WTC11 (cell line): ENCODE measurements around the gene TAF5L. TPM values are rescaled to one million over a fixed set of nuclear protein-coding genes. Genes with fewer than 3 reads are reported as not detected.
"Not testable (repeated sequence)": the region's sequence is repeated elsewhere in the genome, so short reads cannot be mapped to it uniquely, and the experiment has no call there.

Experiments
- ATAC-seq: fragments of 200-7000 bp; cut with Tn5 transposase; 2 replicates; pipeline ENCODE4 v1.10.0; 2021; ENCODE audit warnings: mild to moderate bottlenecking, moderate library complexity
- CTCF ChIA-PET: fragments of 300-600 bp; sonication (Branson Sonifier 250); formaldehyde crosslinking; loops from one replicate; lab custom pipeline; 2021; ENCODE audit warnings: antibody characterized with exemption; lab: Charles Lee
- POLR2A ChIA-PET: fragments of 350-600 bp; sonication (Branson Sonifier 250); formaldehyde crosslinking; loops from one replicate; lab custom pipeline; 2021; ENCODE audit warnings: antibody characterized with exemption; lab: Charles Lee
- DNase-seq: peaks from one replicate; pipeline ENCODE4 v3.0.0; 2021; ENCODE audit warnings: low spot score
- H3K27ac Mint-ChIP-seq: 2 replicates; pipeline ENCODE4 v1.8.0; 2021; ENCODE audit warnings: mixed read lengths
- H3K27me3 Mint-ChIP-seq: 2 replicates; pipeline ENCODE4 v1.8.0; 2021; ENCODE audit warnings: low read depth, mild to moderate bottlenecking, moderate library complexity, mixed read lengths
- H3K36me3 Mint-ChIP-seq: 2 replicates; pipeline ENCODE4 v1.8.0; 2021; ENCODE audit warnings: mixed read lengths
- H3K4me1 Mint-ChIP-seq: 2 replicates; pipeline ENCODE4 v1.8.0; 2022; ENCODE audit warnings: mixed read lengths
- H3K4me3 Mint-ChIP-seq: 2 replicates; pipeline ENCODE4 v1.8.0; 2021; ENCODE audit warnings: mild to moderate bottlenecking, moderate library complexity, mixed read lengths
- H3K9me3 Mint-ChIP-seq: 2 replicates; pipeline ENCODE4 v1.8.0; 2021; ENCODE audit warnings: mixed read lengths
- CREB1 ChIP-seq: sonication (generic); formaldehyde crosslinking; IDR thresholded peaks from 2 replicates; pipeline ENCODE4 v1.8.0; 2023; ENCODE audit warnings: mild to moderate bottlenecking, missing genetic modification reagents
- E2F1 ChIP-seq: sonication (generic); formaldehyde crosslinking; IDR thresholded peaks from 2 replicates; pipeline ENCODE4 v1.8.0; 2022; ENCODE audit warnings: mild to moderate bottlenecking, missing genetic modification reagents
- ERG ChIP-seq: fragments of 250-450 bp; sonication (Bioruptor Pico); IDR thresholded peaks from 2 replicates; pipeline ENCODE4 v1.8.0; 2021; ENCODE audit warnings: mild to moderate bottlenecking
- FOXK1 ChIP-seq: sonication (generic); formaldehyde crosslinking; IDR thresholded peaks from 2 replicates; pipeline ENCODE4 v1.8.0; 2022; ENCODE audit warnings: mild to moderate bottlenecking, moderate library complexity, missing genetic modification reagents
- MYBL2 ChIP-seq: sonication (generic); formaldehyde crosslinking; IDR thresholded peaks from 2 replicates; pipeline ENCODE4 v1.8.1; 2023; ENCODE audit warnings: mild to moderate bottlenecking, moderate library complexity, missing genetic modification reagents
- TEAD1 ChIP-seq: sonication (generic); formaldehyde crosslinking; IDR thresholded peaks from 2 replicates; pipeline ENCODE4 v1.8.0; 2022; ENCODE audit warnings: mild to moderate bottlenecking, missing genetic modification reagents
- USF2 ChIP-seq: sonication (generic); formaldehyde crosslinking; IDR thresholded peaks from 2 replicates; pipeline ENCODE4 v1.8.1; 2023; ENCODE audit warnings: mild to moderate bottlenecking, missing genetic modification reagents, moderate library complexity
- ZNF121 ChIP-seq: sonication (generic); formaldehyde crosslinking; IDR thresholded peaks from 2 replicates; pipeline ENCODE4 v1.8.0; 2023; ENCODE audit warnings: missing genetic modification reagents
- ZNF281 ChIP-seq: sonication (generic); formaldehyde crosslinking; IDR thresholded peaks from 2 replicates; pipeline ENCODE4 v1.8.0; 2023; ENCODE audit warnings: mild to moderate bottlenecking, missing genetic modification reagents
- ZNF671 ChIP-seq: fragments of 250-450 bp; sonication (Bioruptor Pico); IDR thresholded peaks from 2 replicates; pipeline ENCODE4 v1.8.0; 2021; ENCODE audit warnings: mild to moderate bottlenecking
- total RNA-seq: library from RNA; stranded (reverse); gene quantifications from 3 replicates; pipeline ENCODE4 v1.2.3, GENCODE V29; 2021
- TF ChIP-seq, protein P1 (sequence below): sonication (generic); formaldehyde crosslinking; conservative IDR thresholded peaks from 2 replicates; pipeline ENCODE4 v1.8.1; 2023; ENCODE audit warnings: mild to moderate bottlenecking, low read depth, missing genetic modification reagents, moderate library complexity
- TF ChIP-seq, protein P2 (sequence below): sonication (generic); formaldehyde crosslinking; IDR thresholded peaks from 2 replicates; pipeline ENCODE4 v1.8.1; 2022; ENCODE audit warnings: mild to moderate bottlenecking, moderate library complexity, missing genetic modification reagents

TAF5L gene
- total RNA-seq, 1 experiment from 2014 or later = 23.8 TPM

DNA sequence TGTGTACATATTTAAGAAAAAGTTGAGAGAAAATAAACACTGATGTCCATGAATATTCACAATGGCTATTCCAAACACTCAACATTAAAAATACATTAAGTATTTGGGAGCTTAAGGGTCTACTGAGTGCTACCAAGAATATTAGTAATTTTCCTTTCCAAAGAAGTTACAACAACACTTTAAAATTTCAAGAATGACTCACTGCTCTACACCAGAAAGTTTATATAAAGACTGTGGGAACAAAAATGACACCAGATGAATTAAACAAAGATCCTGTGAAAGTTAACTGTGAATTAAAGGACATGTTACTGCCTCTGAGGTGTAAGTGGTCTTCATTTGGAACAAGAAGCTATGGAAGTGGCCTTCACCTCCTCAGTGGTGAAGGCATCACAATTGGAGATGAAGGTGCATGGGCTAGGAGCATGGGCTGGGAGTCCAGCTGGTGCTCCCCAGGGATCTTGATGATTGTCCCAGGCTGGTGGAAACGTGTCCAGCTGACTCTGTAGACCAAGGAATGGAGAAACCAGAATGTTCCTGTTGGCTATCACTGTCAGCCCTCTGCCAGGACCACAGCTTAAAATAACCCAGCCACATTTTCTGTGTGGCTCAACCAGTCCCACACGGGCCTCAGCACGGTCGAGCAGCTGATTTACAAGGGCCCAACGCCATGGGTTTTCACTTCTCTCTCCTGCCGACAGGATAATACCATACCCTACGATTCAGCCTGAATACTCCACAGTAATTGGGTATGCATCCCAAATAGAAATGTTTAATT, 28.8 kb downstream of the TAF5L start:
- Mint-ChIP-seq H3K27me3 (no peaks in the 10 kb centered on the region), H3K27ac (no peak overlapping the region), H3K9me3 (no peaks in the 10 kb centered on the region), H3K36me3 (peaks cover 31% of the 10 kb centered on the region), H3K4me1 (peaks cover 11% of the 10 kb centered on the region), H3K4me3 (no peak overlapping the region)
- DNase-seq (no peak), ATAC-seq (no peak)
- ChIA-PET POLR2A (no interaction called here), CTCF (no interaction called here)
- no peak for TF ChIP-seq FOXK1
- TF ChIP-seq, protein P1, sequence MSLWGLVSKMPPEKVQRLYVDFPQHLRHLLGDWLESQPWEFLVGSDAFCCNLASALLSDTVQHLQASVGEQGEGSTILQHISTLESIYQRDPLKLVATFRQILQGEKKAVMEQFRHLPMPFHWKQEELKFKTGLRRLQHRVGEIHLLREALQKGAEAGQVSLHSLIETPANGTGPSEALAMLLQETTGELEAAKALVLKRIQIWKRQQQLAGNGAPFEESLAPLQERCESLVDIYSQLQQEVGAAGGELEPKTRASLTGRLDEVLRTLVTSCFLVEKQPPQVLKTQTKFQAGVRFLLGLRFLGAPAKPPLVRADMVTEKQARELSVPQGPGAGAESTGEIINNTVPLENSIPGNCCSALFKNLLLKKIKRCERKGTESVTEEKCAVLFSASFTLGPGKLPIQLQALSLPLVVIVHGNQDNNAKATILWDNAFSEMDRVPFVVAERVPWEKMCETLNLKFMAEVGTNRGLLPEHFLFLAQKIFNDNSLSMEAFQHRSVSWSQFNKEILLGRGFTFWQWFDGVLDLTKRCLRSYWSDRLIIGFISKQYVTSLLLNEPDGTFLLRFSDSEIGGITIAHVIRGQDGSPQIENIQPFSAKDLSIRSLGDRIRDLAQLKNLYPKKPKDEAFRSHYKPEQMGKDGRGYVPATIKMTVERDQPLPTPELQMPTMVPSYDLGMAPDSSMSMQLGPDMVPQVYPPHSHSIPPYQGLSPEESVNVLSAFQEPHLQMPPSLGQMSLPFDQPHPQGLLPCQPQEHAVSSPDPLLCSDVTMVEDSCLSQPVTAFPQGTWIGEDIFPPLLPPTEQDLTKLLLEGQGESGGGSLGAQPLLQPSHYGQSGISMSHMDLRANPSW = no peak
- TF ChIP-seq ZNF121 (CRISPR knock-in tag) = peak; percentile 82; the same call in 1 of the 2 replicates

- H3K27me3 Mint-ChIP-seq, CTCF ChIA-PET, H3K27ac Mint-ChIP-seq, ATAC-seq, H3K9me3 Mint-ChIP-seq, H3K4me3 Mint-ChIP-seq, DNase-seq, H3K4me1 Mint-ChIP-seq, POLR2A ChIA-PET: not testable (repeated sequence)
- H3K36me3 Mint-ChIP-seq = peaks cover 20% of the 10 kb centered on the region
Measured at GRCh38 chr1:229595876-229596275, 30.0 kb downstream of the TAF5L start.

DNA sequence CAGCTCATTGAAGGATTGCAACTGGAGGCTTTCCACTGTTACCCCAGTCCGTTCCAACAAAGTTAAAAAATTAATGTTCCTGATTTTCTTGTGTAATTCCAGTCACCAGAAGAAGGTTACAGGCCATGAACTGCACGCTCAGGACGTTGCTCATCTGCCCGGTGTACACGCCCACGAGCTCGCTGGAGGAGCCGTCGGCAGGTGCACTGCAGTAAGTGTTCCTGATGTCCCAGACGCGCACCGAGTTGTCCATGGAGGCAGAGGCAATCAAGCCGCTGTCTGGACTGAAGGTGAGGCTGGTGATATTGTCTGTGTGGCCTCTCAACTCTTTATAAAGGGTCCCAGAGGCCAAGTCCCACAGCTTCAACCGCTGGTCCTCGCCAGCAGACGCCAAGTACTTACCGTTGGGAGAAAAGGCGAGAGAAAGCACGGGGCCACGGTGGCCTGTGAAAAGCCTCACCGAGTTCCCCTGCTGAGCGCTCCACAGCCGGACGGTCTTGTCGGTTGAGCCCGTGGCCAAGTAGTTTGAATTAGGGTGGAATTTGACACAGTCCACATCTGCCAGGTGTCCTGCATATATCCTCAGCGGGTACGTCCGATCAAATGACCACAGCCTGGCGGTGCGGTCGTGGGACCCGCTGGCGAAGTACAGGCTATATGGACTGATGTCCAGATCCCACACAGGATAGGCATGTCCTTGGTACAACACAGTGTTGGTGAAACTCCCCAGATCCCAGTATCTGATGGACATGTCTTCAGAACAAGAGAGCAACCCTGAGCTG, 31.5 kb downstream of the TAF5L start:
- H3K27ac Mint-ChIP-seq = no peak overlapping the region
- no peak overlapping the region for H3K4me3 Mint-ChIP-seq
- no peaks in the 10 kb centered on the region for H3K27me3 Mint-ChIP-seq
- H3K4me1 Mint-ChIP-seq = no peaks in the 10 kb centered on the region
- no peak for DNase-seq
- ChIA-PET POLR2A (no interaction called here), CTCF (no interaction called here)
- H3K9me3 Mint-ChIP-seq = no peaks in the 10 kb centered on the region
- peaks cover 15% of the 10 kb centered on the region for H3K36me3 Mint-ChIP-seq
- TF ChIP-seq TEAD1 (CRISPR knock-in tag) = no peak
- TF ChIP-seq ZNF671 = no peak
- no peak for TF ChIP-seq ERG (CRISPR knock-in tag)
- TF ChIP-seq USF2 = no peak
- TF ChIP-seq ZNF281 = no peak
- TF ChIP-seq CREB1 (CRISPR knock-in tag) = no peak
- TF ChIP-seq, protein P2, sequence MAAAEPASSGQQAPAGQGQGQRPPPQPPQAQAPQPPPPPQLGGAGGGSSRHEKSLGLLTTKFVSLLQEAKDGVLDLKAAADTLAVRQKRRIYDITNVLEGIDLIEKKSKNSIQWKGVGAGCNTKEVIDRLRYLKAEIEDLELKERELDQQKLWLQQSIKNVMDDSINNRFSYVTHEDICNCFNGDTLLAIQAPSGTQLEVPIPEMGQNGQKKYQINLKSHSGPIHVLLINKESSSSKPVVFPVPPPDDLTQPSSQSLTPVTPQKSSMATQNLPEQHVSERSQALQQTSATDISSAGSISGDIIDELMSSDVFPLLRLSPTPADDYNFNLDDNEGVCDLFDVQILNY (CRISPR knock-in tag) = no peak
- TF ChIP-seq E2F1 = no peak
- TF ChIP-seq MYBL2 = no peak
- ATAC-seq = no peak
